HG02943 (cell line): ENCODE data around the gene UCK2.

Experiments
- ATAC-seq: cut with Tn5 transposase; IDR thresholded peaks from one replicate; pipeline ENCODE4 v1.9.1; 2021; ENCODE audit warnings: mild to moderate bottlenecking, low read depth, moderate library complexity; ENCODE audit not compliant: unreplicated experiment

The UCK2 gene

DNA sequence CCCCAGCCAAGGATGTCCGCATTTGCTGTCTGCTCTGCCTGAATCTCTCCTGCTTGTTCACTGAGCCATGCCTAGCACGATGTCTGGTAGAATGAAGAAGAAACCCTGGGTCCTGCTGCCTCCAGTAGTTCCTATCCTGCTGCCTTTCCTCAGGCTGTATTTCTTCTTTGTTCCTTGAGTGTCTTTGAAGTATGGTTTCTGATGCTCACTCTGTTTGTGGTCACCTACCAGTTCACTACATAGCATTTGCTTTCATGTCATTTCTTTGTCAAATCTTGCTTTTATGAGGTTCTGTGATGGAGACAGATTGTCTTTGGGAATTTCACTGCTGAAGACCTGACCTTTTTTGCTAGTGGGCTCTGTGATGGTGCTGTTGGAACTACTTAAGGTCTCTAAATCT, 5.9 kb downstream of the UCK2 start:
- ATAC-seq = no peak

DNA sequence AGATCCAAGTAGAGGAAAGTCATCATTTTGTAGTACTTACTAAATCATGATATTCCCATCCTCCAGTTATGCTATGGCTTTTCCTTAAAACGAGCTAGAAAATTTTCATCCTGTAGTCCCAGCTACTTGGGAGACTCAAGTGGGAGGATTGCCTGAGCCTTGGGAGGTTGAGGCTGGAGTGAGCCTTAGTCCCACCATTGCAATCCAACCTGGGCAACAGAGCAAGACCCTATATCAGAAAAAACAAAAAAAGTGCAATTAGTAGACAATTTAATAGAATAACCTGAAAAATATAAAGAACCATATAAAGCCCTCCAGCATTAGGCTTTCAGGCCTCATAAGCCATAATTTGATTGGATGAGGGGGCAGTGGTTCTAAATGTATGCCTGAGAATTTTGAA, 6.8 kb downstream of the UCK2 start:
- no peak for ATAC-seq

DNA sequence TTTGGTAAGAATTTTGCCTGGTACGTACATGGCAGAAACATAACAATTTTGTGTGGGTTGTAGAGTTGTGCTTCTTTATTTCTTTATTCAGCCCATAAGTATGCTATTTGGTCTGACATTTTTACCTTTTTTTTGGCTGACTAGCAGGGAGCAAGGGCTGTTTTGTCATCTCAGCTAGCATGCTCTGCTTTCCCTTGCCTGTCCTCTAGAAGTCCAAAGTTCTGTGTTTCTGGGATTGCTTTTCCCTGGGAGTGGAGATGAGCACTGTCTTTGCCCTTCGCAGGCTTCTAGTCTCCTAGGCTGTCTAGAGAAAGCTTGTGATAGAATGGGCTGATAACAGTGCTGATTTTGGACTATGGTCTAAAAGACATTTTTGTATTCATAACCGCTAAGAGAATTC, 7.5 kb downstream of the UCK2 start:
- no peak for ATAC-seq

DNA sequence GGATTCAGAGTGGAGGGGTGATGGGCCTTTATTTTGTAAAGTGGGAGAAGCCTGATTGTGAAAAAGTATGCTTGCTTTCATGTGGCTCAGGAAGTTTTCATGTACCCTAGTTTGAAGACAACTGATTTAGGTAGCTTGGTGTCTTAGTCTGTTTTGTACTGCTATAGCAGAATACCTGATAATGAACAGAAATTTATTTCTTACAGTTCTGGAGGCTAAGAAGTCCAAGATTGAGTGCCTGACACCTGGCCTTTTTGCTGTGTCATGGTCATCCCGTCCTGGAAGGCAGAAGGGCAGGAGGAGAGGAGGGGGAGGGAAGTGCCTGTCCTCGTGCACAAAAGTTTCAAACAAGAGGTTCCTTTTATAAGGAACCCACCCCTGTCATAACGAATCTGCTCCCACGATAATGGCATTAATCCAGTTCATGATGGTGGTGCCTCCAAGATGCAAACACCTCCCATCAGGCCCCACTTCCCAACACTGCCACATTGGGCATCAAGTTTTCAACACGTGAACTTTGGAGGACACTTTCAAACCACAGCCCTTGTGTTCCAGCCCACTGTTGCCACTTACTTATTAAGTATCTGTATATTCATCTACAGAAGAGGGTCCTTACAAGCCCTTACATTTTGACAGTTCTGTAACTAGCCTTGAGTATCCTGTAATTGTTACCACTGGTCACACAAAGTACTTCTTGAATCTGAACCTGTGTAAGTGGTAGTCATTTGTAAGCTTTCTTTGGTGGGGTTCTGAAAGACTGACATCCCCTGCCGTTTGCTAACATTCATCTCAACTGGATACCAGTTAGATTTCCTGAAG, 9.5 kb downstream of the UCK2 start:
- no peak for ATAC-seq

DNA sequence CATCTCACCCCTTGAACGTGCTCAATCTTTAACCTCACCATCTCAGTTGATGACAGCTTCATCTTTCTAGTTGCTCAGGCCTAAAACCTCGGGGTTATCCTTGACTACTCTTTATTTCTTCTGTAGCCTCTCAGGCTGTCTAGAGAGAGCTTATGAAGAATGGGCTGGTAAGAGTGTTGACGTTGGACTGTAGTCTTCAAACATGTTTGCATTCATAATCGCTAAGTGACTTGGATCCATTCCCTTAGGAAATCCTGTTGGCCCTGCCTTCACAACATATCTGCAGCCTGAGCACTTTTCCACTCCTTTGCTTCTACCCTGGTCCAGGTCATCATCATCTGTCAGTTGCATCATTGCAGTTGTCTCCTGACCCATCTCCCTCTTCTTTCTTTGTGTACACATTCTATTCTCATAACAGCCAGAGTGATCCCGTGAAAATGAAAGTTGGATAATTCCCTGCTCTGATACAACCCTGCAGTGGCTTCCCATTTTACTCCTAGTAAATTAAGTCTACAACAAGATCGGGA, 10.5 kb downstream of the UCK2 start:
- no peak for ATAC-seq

DNA sequence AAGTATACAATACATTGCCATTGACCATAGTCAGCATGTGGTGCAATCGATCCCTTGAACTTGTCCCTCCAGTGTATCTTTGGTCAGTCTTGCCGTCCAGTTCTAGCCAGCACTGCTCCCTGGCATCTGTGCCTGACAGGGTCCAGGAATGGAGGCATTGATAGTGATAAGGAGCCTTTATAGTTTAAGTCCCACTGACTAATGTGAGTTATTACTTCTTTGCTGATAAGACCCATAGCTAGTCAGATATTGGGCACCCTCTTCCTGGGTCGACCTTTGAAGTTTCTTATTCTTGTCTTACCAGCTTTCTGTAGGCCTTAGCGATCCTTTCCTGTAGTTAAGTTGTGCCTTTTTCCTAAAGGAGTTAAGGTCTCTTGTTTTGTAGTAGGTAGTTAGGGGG, 13.0 kb downstream of the UCK2 start:
- ATAC-seq = no peak

DNA sequence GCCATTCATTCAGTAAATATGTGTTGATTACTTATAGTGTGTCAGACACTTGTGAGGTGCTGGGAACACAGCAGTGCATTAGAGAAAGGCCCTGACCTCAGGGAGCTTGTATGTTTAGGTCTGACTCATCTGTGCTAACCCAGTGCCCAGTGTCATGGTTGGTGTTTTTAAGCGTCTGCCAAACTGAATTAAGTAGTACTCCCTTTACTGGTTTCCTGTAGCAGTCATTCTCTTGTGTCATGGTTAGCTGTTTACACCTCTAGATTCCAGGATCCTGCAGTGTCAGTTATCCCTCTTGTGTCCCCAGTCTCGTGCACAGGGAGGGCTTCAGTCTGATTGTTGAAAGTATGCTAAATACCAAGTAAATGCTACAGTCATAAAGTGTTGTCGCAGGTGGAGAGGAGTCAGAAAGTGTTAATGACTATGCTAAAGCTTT, 14.2 kb downstream of the UCK2 start:
- ATAC-seq = no peak

DNA sequence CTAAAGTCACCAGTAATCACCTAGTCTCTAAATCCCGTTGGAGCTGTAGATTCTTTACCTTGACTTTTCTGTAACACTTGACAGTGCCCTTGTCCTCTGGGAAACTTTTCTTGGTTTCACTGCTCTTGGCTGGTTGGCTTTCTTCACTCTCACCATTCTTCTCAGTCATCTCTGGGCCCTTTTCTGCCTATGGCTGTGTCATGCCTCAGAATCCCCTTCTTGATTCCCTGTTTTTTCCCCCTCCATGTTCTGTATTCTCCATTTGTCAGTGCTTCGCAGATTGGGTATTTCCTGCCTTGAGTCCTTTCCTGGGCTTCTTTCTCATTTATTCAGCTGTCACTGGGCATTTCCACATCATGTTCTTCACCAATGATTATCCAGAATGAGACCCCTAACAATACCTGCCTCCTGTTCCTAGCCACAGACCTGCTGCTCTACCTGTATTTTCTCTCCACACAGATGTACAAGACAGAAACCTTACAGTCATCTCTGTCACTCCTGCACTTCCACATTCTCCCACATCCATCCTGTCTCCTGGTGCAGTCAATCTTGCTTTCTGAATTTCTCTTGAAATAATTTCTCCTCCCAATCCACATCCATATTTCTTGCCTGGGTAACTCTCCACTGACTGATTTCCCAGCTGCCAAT, 14.7 kb downstream of the UCK2 start:
- no peak for ATAC-seq

DNA sequence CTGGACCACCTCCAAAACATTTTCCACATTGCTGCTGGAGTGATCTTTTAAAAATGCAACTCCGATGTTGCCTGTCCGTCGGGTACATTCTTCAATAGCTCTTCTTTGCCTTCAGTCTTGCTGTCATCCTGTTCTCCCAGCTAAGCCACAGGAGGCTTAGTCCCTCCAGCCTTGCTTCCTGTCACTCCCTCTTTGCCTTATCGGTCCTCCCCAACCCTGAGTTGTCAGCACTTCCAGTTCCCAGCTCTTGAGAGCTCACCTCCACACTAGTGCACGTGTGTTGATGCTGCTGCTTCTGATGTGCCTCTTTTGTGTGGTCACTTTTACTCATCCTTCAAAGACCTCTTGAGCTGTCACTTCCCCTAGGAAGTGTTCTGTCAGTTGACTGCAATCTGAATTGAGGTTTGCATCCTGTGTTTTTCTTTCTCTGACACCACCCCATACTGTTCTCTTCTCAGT, 15.3 kb downstream of the UCK2 start:
- no peak for ATAC-seq

DNA sequence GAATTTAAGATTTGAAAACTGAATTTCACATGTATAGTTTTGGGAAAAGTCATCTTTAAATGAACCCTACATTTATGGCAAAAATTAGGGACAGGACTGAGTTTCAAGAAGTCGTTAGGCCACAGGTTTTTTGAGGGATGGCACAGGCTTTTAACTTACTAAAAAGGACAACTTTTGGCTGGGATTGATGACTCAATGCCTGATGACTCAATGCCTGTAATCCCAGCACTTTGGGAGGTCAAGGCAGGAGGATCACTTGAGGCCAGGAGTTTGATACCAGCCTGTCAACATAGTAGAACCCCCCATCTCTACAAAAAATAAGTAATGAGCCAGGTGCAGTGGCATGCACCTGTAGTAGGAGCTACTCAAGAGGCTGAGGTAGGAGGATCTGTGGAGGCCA, 15.9 kb downstream of the UCK2 start:
- ATAC-seq = no peak

DNA sequence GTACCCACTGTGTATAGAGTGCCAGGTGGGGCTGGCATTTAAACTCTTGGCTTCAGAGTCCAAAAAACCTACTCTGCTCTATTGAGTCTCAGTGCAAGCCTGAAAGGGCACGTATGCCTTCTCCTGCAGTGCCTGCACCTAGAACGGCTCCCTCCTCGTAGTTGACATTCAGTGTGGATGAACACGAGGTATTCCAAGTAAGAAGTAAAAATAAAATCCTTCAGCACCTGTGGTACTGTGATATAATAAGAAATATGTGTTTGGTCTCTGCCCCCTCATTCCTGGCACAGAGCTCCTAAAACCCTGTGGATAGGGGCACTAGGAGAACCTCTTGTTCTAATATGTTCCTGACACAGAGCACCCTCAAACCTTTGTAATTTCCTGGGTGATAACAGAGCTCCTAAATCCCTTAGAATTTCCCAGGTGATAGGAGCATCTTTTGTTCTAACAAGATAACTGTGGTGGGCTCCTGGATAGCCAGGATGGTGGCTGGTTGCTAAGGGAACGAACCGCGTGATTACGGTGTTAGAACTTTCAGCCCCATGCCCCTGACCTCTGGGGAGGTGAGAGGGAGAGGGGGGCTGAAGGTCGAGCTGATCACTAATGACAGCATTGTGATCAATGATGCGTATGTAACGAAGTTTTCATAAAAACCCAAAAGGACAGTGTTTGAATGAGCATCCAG, 16.8 kb downstream of the UCK2 start:
- ATAC-seq = no peak

DNA sequence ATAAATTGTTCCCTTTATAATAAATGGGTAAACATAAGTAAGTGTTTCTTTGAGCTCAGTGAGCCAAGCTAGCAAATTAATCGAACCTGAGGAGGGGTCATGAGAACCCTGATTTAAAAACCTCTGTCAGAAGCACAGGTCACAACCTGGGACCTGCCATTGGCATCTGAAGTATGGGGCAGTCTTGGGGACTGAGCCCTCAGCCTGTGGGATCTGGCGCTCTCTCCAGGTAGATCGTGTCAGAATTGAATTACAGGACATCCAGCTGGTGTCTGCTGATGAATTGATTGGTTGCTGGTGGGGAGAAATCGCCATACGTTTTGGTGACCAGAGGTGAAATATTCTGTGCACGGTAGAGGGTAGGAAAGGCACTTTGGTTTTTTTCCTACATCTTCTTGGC, 17.5 kb downstream of the UCK2 start:
- ATAC-seq = no peak

DNA sequence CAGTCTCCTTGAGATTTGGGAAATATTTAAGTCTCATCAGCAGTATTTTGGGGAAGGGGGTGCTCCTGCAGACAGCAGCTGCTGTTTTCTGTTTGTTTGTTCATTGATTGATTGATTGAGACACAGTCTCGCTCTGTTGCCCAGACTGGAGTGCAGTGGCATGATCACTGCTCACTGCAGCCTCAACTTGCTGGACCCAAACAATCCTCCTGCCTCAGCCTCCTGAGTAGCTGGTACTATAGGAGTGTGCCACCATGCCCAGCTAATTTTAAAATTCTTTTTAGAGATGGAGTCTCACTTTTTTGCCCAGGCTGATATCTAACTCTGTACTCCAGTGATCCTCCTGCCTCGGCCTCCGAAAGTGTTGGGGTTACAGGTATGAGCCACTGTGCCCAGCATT, 18.2 kb downstream of the UCK2 start:
- no peak for ATAC-seq

DNA sequence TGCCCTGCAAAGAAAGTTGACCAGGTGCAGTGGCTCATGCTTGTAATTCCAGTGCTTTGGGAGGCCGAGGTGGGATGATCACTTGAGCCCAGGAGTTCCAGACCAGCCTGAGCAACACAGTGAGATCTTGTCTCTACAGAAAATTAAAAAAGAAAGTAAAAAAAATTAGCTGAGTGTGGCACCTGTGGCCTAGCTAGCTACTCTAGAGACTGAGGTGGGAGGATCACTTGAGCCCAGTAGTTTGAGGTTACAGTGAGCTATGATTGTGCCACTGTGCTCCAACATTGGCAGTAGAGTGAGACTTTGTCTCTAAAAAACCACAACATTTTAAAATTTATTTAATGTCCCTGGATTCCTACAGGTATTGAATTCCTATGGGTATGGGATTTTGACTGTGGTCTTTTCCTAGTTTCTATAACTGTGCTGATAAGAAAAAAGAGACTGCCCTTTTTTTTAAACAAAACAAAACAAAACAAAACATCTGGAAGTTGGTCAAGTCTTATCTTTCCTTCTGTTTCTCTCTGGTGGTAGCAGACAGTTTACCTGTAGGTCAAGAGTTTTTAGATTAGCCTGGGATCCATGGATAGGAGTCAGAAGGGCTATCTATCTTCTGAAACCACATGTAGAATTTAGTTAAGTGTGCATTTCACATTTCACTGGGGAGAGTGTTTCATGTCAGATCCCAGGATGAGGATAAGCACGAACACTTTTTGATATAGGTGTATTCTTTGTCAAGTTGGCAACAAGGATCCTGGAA, 18.8 kb downstream of the UCK2 start:
- ATAC-seq = no peak

DNA sequence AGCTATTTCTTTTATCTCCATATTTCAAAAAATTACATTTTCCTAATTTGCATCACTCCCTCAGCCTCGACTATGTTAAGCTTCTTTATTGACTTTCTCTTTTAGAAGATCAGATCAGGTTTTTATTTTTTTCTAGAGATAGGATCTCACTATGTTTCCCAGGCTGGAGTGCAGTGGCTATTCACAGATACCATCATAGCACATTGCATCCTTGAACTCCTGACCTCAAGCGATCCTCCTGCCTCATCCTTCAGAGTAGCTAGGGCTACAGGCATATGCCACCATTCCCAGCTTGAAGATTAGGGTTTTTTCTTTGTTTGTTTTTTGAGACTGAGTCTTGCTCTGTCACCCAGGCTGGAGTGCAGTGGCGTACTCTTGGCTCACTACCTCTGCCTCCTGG, 20.1 kb downstream of the UCK2 start:
- no peak for ATAC-seq

DNA sequence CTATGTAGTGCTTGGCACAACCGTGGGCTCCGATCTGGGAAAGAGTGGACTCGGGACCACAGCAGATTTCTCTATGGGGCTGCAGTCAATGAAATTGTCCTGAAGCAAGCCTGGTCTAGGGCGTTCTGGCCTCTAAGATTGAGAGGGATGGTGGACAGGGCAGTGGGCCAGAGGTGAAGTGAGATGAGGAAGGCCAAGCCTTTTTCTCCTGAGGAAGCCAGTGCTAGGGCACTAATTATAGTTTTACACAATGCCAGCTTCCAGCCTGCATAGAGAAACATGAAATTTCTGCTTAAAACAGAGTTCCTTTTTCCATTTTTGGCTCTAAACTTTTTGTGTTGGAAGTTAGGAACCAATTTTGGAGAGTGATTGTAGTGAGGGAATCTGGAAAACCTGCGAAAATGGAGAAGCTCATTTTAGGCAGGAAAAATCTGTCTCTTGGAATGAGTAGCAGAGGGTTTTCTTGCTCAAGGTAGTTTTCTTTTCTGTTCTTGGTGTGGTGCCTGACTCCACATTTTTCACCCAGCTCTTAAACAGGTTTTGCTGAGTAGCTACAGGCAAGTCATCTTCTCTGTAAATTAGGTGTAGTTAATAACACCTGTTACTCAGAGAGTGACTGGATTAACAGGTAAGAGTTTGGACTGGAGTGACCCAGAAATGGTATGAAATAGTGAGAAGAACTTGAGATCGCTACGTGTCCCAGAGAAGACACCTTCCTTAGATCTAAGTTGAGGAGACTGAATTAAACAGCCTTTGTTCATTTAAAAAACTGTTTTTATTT, 22.1 kb downstream of the UCK2 start:
- no peak for ATAC-seq

DNA sequence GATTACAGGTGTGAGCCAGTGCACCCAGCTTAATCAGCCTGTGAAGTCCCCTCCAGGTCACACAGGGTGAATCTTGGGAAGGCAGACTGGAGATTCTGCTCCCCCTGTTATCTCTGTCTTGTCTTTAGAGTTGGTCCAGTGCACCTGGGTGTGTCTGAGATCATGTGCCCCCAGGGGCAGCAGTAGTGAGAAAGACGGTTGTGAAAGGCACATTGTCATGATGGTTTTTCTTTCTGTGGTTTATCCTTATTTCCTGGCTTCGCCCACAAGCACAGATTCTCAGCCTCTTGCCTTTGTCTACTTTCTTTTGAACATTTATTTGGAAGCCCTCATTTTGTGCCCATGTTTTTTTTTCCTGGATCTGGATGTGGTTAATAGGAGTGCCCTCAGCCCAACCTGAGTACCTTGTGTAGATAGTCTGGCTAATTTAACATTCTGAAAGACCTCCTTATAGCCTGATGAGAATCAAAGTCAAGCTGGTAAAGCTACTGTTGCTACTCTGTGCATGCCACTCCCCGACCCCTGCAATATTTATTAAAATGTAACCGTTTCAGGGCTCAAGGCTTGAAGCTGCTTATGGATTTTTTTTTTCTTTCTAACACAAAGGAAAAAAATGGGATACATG, 23.7 kb downstream of the UCK2 start:
- ATAC-seq = peak; percentile 53

DNA sequence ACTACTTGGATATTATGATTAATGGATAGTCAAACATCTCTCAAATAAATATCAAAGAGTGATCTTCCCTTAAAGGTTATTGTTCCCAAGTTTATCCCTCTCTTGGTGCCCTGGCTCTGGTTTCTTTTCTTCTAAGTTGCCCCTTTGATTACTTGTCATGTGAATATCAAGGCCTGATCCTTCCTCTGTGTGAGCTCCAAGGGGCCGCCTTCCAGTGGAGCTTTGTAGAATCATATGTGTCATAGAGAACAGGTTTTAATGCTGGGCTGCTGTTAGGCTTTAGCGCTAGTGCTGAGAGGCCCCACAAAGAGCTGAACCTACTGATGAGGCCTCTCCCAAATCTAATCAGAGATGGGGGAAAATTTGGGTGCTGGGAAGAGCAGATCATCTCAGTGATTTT, 25.5 kb downstream of the UCK2 start:
- no peak for ATAC-seq

DNA sequence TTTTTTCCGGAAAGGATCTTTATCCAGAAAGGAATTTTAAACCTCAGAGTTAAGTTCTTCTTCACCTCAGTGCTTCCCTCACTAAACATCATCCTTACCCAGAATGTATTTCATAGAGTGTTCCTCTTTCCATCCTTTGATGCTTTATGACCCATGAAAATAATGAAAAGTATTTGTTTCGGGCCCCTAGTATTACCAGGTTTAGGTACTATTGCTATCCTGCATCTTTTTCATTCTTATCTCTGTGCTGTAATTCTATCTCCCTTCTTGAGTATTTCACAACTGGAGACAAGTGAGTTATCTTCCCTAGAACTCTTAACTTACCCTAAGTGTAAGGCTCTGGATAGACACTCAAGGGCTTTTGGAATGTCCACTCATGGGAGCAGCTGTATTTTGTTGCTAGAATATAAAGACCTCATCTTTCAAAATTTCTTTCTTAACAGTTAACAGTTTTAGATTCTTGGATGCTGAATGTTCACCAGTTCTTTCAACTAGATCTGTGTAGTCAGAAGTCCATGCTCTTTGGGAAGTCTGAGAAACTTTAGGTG, 26.2 kb downstream of the UCK2 start:
- ATAC-seq = no peak
